ENCODE measurements around the gene RAD51B.
"Not testable (repeated sequence)": the region's sequence is repeated elsewhere in the genome, so short reads cannot be mapped to it uniquely, and the experiment has no call there.

The RAD51B gene

GRCh38 chr14:68749487-68750475 lies 930.2 kb downstream of the RAD51B start:
- DNase-seq: no peak

GRCh38 chr14:68752271-68753006 lies 932.9 kb downstream of the RAD51B start:
- DNase-seq: no peak

- DNase-seq: no peak
Observed at GRCh38 chr14:68753690-68754089, 934.1 kb downstream of the RAD51B start.

- DNase-seq: no peak
Observed at GRCh38 chr14:68755016-68755353, 935.4 kb downstream of the RAD51B start.

GRCh38 chr14:68756000-68756481 lies 936.5 kb downstream of the RAD51B start:
- no peak for DNase-seq

GRCh38 chr14:68756734-68757133 lies 937.2 kb downstream of the RAD51B start:
- DNase-seq: no peak

- DNase-seq: peak; percentile 15 to 32
Observed at GRCh38 chr14:68757618-68758081, 938.1 kb downstream of the RAD51B start.

GRCh38 chr14:68758301-68758700 lies 938.7 kb downstream of the RAD51B start:
- no peak for DNase-seq

GRCh38 chr14:68759017-68759560 lies 939.5 kb downstream of the RAD51B start:
- no peak for DNase-seq

- DNase-seq: no peak
Observed at GRCh38 chr14:68759937-68760336, 940.4 kb downstream of the RAD51B start.

GRCh38 chr14:68760761-68761160 lies 941.2 kb downstream of the RAD51B start:
- no peak for DNase-seq

GRCh38 chr14:68761391-68761790 lies 941.8 kb downstream of the RAD51B start:
- DNase-seq: no peak

- DNase-seq: no peak
Observed at GRCh38 chr14:68762953-68763764, 943.6 kb downstream of the RAD51B start.

- not testable (repeated sequence) for DNase-seq
Observed at GRCh38 chr14:68763843-68764242, 944.3 kb downstream of the RAD51B start.

- no peak for DNase-seq
Observed at GRCh38 chr14:68766299-68767247, 947.0 kb downstream of the RAD51B start.

GRCh38 chr14:68767248-68767645 lies 947.7 kb downstream of the RAD51B start:
- DNase-seq: no peak

GRCh38 chr14:68768316-68768715 lies 948.7 kb downstream of the RAD51B start:
- DNase-seq: no peak

- no peak for DNase-seq
Observed at GRCh38 chr14:68770051-68770450, 950.5 kb downstream of the RAD51B start.

- DNase-seq: no peak
Observed at GRCh38 chr14:68770553-68771286, 951.1 kb downstream of the RAD51B start.

- no peak for DNase-seq
Observed at GRCh38 chr14:68771631-68772030, 952.1 kb downstream of the RAD51B start.
